Left renal pelvis (tissue), 4 donors: ENCODE results near the gene AK5. TPM values are rescaled to one million over a fixed set of nuclear protein-coding genes. Genes with fewer than 3 reads are reported as not detected.

Experiments used
- DNase-seq, 4 donors: peaks; one replicate each; pipeline ENCODE4 v3.0.0-alpha.2; 2013; ENCODE audit warnings: low read depth in 4 of 4, low spot score in 3 of 4
- polyA plus RNA-seq, 4 donors: library from polyadenylated mRNA; unstranded; fragments of 120-200 nt; gene quantifications; one replicate each; pipeline ENCODE4 v1.2.1, GENCODE V29; 2013; ENCODE audit not compliant: insufficient read length in 4 of 4

Gene AK5
- polyA plus RNA-seq, 4 donors, result 3.5 to 5.3 (median 4.9) TPM

- DNase-seq, result no peak
Measured at GRCh38 chr1:77534456-77534855, 252.6 kb downstream of the AK5 start.

GRCh38 chr1:77536813-77537212, 255.0 kb downstream of the AK5 start:
- no peak for DNase-seq

DNA sequence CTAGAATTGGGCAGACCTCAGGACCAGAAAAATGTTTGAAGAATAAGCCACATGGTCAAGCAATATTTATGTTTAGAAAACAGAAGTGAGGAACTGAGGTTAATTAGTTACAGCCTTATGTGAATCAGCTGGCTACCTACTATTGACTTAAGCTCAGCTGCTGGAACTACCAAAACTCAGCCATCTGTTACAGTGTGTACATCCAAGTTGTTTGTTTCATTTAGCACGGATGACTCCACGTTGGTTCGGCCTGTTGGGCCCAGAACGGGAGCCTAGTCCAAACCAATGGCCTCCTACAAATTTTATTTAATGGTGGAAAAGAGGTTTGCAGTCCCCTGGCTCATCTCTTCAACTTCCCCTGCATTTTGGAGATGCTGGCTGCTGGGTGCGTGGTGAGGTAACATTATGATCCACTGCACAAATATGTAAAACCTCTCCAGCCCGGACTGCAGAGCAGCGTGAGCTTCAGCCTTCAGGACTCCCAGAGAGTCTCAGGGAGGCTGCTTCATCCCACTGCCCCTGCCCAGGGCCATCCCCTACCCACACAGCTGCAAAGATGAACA, 257.2 kb downstream of the AK5 start:
- DNase-seq, result peak in 1 of 4 donors; percentile 30

- no peak for DNase-seq
Measured at GRCh38 chr1:77539519-77540142, 257.8 kb downstream of the AK5 start.

GRCh38 chr1:77540501-77541161, 258.8 kb downstream of the AK5 start:
- no peak for DNase-seq

- DNase-seq, result no peak
Measured at GRCh38 chr1:77541162-77541545, 259.3 kb downstream of the AK5 start.

GRCh38 chr1:77542813-77543420, 261.1 kb downstream of the AK5 start:
- no peak for DNase-seq

GRCh38 chr1:77543822-77544448, 262.1 kb downstream of the AK5 start:
- no peak for DNase-seq

- no peak for DNase-seq
Measured at GRCh38 chr1:77544845-77545244, 263.0 kb downstream of the AK5 start.

GRCh38 chr1:77545970-77546369, 264.2 kb downstream of the AK5 start:
- no peak for DNase-seq

DNA sequence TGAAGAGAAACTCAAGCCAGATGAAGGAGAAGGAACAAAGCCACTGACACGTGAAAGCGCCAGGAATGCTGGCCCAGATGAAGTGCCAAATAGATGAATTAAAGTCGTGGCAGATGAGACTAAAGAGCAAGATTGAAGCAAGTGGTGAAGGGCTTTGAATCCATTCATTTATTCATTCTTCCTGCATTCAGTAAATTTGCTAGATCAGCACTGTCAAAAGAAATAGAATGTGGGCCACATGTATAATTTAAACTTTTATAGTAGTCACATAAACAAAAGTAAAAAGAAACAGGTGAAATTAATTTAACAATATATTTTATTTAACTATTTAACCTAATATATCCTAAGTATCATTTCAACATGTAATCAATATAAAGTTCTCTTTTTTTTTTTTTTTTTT, 265.1 kb downstream of the AK5 start:
- DNase-seq, result no peak

DNA sequence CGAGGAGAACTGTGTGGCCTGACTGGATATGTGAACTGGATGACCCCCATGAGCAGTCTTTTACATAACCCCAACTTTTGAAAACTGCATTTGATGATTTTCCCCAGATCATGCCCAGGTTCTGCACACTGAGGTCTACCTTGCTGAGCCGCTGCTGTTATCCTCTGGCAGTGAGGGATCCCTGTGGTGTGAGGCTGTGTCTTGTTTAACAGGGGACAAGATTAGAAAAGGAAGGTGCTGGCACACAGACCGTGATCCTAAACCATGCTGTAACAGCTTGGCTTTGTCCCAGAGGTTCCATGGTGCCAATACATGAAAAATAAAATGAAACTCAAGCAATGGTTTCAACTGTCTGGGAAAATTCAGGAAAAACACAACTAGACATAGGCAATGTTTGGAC, 266.5 kb downstream of the AK5 start:
- DNase-seq, result no peak

- no peak for DNase-seq
Measured at GRCh38 chr1:77550135-77550534, 268.3 kb downstream of the AK5 start.

DNA sequence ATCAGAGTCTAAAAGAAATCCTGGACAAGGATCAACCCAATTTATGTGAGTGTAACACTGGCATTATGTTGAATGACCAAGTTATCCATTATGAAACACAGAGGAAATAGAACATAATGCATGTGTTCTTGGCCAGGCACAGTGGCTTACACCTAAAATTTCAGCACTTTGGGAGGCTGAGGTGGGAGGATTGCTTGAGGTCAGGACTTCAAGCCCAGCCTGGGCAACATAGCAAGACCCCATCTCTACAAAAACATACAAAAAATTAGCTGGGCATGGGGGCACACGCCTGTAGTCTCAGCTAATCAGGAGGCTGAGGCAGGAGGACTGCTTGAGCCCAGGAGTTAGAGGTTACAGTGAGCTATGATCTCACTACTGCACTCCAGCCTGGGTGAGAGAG, 270.8 kb downstream of the AK5 start:
- DNase-seq, result no peak

DNA sequence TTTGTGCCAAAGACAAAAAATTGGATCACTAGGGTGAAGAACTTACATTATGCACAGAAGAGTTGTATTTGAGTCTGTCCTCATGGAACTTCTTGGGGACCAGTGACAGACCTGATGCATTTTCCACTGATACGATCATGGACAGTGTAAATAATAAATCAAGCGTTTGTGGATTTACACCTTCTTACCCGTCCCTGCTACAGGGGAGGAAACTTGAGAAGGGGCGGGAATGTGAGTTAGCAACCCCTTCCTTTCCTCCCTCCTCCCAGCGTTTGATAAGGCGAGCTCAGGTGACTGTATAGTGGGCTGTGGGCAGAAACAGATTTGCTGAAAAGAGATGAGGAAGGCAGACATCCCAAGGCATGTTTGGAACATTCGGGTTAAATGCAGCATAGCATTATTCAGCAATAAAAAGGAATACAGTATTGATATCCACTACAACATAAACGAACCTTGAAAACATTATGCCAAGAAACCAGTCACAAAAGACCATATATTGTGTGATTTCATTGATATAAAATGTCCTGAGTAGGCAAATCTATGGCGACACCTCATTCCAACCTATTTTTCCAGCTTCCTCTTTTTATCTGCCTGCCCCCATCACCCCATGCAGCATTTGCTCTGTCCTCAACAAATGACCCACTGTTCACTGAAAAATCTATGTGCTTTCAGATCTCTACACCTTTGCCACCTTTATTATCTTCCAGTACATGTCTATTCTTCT, 271.9 kb downstream of the AK5 start:
- no peak for DNase-seq

DNA sequence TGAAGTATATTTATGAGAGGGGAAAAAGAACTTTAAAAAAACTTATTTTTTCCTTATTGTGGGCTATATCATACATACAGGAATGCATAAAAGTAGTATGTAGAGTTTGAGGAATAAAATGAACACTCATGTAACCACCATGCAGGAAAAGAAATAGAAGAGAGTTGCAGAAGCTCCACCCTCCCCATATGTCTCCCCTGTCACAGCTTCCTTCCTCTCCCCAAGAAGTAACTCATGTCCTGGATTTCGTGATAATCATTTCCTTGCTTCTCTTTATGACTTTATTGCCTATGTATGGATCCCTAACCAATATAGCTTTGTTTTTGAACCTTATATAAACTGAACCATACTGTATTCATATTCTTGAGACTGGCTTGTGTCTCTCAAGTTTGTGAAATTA, 274.2 kb downstream of the AK5 start:
- DNase-seq, result no peak

DNA sequence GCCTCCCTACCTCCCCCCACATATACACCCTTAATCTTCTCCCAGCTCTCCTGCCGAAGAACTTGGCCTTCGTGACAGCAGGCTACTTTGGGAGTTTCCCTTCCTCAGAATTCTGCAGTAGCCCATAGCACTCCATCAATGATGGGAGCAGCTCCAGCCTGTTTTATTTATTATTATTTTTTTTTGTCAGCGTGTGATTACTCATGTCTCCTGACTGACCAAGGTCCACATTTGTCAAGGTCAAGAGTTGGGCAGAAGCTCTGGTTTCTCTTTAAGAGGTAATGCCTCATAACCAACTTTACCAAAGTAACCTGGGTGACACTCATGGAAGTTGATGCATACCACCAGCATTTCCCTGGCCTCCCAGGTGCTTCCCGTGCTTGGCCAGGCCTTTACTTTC, 275.2 kb downstream of the AK5 start:
- DNase-seq, result no peak

GRCh38 chr1:77558591-77559164, 276.9 kb downstream of the AK5 start:
- no peak for DNase-seq

DNA sequence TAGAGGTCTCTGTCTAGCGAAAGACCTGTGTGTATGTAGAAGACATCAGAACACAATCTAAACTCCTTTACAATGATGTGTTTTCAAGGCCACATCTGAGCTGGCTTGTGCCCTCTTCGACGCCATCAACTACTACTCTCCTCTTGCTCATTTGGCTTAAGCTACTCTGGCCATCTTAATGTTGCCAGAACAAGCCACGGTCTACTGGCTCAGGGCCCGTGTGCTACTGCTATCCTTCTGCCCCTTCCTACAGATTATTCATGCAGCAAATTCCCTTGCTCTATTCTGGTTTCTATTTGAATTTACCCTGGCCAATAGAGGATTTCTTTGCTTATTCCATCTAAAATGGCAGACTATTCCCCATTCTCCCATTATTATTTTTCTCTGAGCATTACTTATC, 278.9 kb downstream of the AK5 start:
- no peak for DNase-seq

- no peak for DNase-seq
Measured at GRCh38 chr1:77562596-77563150, 280.9 kb downstream of the AK5 start.
